Transverse colon (tissue), 3 donors: ENCODE measurements around the gene DNLZ.

Source experiments
- CTCF ChIP-seq, 5 experiments: fragments of 200-600 bp in 3 of 5; fragments of 450-650 bp in 2 of 5; sonication (generic) in 3 of 5; IDR thresholded peaks; 1 replicate in 2 of 5; 2 replicates in 3 of 5; pipeline ENCODE4 v1.5.1; 2016 to 2017; ENCODE audit warnings: antibody characterized with exemption in 5 of 5, inconsistent platforms in 3 of 5, mild to moderate bottlenecking in 2 of 5, moderate library complexity in 1 of 5
- POLR2A ChIP-seq: fragments of 450-650 bp; IDR thresholded peaks from one replicate; pipeline ENCODE4 v1.6.1; 2016; ENCODE audit warnings: antibody characterized with exemption, mild to moderate bottlenecking, moderate library complexity

- TF ChIP-seq CTCF (IDR thresholded peaks at IDR 0.05), result no peak
- no peak for TF ChIP-seq POLR2A
These were observed 18.8 kb downstream of the DNLZ start for GRCh38 chr9:136344544-136345280.
